AG20443 (cell line): ENCODE results near the gene RIPOR1.
"Not testable (repeated sequence)": the region's sequence is repeated elsewhere in the genome, so short reads cannot be mapped to it uniquely, and the experiment has no call there.

ENCODE experiments used
- DNase-seq: peaks from one replicate; pipeline ENCODE4 v3.0.0; 2012; ENCODE audit warnings: low spot score, mixed read lengths

RIPOR1 gene, protein sequence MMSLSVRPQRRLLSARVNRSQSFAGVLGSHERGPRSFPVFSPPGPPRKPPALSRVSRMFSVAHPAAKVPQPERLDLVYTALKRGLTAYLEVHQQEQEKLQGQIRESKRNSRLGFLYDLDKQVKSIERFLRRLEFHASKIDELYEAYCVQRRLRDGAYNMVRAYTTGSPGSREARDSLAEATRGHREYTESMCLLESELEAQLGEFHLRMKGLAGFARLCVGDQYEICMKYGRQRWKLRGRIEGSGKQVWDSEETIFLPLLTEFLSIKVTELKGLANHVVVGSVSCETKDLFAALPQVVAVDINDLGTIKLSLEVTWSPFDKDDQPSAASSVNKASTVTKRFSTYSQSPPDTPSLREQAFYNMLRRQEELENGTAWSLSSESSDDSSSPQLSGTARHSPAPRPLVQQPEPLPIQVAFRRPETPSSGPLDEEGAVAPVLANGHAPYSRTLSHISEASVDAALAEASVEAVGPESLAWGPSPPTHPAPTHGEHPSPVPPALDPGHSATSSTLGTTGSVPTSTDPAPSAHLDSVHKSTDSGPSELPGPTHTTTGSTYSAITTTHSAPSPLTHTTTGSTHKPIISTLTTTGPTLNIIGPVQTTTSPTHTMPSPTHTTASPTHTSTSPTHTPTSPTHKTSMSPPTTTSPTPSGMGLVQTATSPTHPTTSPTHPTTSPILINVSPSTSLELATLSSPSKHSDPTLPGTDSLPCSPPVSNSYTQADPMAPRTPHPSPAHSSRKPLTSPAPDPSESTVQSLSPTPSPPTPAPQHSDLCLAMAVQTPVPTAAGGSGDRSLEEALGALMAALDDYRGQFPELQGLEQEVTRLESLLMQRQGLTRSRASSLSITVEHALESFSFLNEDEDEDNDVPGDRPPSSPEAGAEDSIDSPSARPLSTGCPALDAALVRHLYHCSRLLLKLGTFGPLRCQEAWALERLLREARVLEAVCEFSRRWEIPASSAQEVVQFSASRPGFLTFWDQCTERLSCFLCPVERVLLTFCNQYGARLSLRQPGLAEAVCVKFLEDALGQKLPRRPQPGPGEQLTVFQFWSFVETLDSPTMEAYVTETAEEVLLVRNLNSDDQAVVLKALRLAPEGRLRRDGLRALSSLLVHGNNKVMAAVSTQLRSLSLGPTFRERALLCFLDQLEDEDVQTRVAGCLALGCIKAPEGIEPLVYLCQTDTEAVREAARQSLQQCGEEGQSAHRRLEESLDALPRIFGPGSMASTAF

DNA sequence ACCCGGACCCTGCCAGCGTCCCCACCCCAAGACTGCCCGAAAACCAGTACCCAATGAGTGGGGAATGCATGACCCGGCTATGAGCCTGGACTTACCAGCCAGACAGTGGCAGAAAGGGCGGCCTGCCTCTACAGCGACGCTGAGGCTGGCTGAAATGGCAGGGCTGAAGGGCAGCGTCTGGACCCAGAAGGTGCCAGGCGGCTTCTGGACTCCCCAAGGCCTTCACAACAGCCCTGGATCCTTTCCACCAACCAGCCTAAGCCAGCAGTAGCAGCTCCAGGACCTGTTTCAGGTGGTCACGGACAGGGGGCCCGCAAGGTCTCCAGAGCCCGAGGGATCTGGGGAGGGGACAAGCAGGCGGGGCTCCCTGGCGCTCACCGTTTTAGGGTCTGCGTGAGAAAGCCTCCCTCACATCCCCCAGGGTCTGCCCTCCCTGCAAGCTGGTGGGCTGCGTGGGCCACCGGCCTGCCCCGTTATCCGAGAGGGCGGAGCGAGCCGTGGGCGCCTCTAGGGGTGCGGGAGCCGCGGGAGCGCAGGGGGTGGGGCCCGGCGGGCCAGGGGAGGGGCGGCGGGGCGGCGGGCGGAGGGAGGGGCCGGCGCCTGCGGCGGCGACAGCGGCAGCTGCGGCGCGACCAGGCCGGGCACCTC is at the start of gene RIPOR1:
Gene RIPOR1, plus strand, starts transcription at position 608 of the 648 bp plus-strand sequence. CDS start 9,618 bp downstream, outside the sequence.
- peak; percentile 86 for DNase-seq

DNA sequence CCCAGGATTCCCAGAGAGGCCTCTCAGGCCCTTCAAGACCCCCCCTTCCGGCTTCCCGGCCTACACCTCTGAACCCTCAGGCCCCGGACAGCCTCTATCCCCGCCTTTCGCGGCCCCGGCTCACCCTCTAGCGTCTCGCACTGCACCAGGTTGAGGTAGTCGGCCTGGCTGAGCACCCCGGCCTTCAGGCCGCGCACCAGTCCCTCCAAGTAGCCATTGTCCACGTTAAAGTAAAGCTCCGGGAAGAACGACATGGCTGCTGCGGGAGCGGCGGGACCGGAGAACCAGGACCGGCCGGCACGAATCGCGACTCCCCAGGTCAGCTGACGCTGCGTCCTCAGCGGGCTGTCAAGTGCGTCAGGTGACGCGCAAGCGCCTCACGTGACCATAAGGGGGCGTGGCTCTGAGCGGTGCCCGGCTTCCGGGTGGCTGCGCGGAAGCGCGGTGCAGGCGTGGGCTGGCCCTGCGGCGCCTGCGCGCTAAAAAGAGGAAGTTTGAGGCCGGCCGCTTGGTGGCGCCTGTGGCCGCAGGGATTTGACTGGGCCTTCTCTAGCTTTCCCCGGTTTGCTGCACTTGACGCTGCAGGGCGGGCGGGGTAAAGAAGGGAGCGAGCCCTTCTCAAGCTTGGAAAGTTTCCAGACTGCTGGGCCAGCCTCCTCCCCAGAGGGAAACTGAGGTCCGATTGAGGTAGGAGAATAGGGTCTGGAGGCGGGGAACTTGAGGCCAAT is 47.6 kb upstream of the RIPOR1 start, which contains the start of gene ATP6V0D1:
Gene ATP6V0D1, minus strand, starts transcription at position 325 of the 728 bp plus-strand sequence. Its CDS starts 71 bp downstream, at position 254.
- DNase-seq, result peak; percentile 100

DNA sequence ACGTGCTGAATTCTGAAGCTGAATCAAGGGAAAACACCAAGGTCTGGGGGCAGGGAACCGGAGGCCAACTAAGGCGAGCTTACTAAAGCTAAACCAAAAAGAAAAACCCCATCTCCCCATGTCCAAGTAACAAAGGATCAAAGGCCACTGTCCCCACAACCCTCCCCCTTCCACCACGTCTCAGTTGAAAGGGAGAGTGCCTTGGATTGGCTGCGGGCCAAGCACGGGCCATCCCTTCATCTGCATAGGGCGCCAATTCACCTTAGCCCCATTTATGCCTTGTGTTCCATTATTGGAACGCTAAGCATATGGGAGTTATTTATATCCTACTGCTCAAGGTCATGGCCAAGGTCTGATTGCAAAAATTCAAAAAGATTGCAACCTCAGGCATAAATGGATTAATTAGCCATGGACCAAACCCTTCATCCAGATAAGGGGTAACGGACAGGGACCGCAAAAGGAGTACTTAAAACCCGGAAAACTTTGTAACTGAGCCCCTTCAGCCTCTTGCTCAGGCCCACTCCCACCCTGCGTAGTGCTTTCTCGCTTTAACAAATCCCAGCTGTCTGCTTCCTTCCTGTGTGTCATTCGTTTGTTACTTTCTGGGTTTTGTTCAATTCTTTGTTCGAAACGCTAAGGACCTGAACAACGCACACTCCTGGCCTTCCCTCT is 46.9 kb upstream of the RIPOR1 start:
- no peak for DNase-seq

DNA sequence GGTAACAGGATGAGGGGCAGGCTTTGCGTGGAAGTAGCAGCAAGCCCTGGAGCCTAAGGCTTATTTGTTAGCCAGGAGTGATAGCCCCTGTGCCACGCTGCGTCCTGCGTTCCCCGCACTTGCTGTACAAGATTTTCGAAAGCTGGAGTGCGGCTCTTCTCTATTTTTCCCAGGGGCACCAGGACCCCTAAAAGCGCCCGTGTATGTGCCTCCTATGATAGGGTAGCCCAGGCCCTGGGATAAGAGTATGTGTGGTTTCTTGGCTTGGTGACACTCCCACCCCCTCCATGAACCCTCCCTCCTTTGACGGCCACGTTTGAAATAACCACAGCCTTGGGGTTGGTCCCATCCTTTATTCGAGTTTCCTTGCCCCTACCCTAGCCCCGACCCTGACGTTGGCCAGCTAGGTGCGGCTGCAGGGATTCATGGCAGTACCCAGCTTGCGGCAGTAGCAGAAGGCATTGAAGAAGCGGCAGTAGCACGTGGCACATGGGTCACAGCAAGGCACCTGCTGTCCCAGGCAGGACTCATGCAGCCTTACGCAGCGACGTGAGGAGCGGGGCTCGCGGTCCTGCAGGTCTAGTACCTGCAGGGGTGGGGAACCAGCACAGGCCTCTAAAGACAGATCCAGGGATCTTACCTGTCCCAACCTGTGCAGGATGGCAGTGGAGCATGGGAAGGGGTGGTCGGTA is 46.2 kb upstream of the RIPOR1 start:
- DNase-seq, result no peak

DNA sequence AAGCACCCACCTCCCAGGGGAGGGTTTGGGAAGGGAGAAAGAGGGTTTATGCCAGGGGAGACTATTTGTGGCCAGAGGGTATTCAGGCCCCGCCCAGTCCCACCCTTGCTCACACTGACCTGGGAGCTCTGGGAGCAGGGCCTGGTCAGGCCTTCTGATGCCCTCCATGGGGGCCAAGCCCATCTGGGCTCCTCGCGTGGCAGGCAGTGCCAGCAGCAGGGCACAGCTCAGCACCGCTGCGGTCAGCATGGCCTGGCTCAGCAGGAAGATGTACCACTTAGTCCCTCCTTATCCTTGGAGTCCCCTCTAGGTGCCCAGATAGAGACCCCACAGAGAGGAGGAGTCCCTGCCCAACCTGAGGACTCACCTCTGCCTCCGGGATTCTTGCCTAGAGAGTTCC is 45.5 kb upstream of the RIPOR1 start, which contains the start of gene AGRP:
Gene AGRP, minus strand, starts transcription at position 398 of the 400 bp plus-strand sequence. Its CDS starts 149 bp downstream, at position 249.
- no peak for DNase-seq

DNA sequence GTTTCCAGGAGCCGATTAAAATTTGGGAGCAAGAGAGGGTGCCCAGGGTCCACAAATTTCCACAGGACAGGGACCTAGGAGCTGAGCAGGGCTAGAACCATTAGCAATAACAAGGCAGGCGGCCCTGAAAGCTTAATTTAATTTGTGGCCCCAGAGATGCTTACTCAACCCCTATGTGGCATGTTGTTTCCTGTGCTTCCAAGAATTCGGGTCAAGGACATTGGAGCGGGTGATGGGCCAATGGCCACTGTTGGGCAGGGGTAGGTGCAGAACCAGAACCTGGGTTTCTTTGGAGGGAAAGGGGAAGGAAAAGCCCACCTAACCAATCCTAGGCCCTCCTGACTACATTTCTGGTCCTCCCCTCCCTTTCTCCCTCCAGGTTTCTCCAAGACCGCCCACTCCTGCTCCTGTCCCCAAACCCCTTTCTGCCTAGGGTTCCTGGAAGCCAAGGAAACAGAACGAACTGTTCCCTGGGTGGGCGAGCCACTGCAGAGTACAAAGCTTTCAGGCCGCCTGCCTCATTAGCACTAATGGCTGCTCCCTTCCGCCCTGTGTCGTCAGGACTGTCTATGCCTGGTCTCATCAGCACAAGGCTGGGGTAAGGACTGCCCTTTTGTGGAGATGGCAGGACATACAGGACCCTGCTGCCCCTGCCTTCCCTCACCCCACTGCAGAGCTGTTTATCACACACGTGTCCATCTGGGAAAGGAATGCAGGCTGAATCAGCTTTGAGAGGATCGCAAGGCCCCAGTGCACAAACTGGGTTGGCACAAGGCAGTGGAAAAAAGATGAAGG is 44.7 kb upstream of the RIPOR1 start:
- no peak for DNase-seq

DNA sequence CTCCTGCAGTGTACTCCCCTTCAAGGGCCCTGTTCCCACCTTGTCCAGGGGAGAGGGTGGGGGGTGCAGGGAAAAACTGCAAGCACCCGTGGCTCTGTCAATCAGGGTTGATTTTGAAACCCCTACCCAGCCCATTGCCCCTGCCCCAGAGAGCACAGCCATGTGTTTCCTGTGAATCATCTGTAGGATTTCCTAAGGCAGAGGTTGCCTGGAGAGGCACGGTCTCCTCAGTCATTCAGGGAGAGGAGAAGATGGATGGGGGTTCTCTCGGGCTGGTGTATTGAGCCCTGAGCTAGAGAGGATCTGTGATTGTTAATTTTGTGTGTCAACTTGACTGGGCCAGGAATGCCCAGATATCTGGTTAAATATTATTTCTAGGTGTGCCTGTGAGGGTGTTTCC is 41.8 kb upstream of the RIPOR1 start:
- DNase-seq, result no peak

DNA sequence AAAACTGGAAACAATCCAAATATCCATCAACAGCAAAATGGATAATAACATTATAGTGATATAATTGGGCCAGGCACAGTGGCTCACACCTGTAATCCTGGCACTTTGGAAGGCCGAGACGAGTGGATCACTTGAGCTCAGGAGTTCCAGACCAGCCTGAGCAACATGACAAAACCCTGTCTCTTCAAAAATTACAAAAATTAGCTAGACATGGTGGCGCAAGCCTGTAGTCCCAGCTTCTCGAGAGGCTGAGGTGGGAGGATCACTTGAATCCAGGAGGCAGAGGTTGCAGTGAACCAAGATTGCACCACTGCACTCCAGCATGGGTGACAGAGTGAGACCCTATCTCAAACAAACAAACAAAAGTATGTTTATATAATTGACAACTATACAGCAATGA is 41.1 kb upstream of the RIPOR1 start:
- DNase-seq, result not testable (repeated sequence)

DNA sequence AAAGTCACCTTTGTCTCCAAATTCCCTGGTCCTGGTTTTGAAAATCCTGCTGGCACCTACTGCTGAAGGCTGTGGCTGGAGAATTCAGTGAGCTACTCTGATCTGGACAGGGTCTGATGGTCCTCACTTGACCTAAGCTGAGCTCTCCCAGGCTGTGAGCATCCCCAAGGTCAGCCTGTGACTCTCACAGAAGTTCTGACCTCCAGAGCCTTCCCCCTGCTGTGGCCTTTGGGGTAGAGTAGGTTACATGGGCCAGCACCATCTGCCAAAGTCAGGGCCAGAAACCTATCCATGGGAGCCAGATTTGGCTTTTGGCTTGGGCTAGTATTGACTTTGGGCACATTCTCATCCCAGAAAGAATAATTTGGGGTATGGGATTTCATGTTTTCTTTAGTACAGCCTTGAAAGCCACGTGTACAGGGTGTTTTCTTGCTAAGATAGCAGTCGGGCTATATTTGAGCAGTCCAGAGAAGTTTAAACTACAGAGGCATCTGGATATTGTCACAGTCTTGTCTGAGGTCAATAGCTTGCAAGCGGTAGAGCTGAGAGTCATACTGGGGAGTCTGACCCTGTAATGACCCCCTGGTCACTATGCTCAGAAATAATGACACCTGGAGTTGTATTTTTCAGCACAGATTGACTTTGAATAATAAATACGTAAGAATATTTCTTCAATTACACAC is 39.1 kb upstream of the RIPOR1 start:
- no peak for DNase-seq

DNA sequence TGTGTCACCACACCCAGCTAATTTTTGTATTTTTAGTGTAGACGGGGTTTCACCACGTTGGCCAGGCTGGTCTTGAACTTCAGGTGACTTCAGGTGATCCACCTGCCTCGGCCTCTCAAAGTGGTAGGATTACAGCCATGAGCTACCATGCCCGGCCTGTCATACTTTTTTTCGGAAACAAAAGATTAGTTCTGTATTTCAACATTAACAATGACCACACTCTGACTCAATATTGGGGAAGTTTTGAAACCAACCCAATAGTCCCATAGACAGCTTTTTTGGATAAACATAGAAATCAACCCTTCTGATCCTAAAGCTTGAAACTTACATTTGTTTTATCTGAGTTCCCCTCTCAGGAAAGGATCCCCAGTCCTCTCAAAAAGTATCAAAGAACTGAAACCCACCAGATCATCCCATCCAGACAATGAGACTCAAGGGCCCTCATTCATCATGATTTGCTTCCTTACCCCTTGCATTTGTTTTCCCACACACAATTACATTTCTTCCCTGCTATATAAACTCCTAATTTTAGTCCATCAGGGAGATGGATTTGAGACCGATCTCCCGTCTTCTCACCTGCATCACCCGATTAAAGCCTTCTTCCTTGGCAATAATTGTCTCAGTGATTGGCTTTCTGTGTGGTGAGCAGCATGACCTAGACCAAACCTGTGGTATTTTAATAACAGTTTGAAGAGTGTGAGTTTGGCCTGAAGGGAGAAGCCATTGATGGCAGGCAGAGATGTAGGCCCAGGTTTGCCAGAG is 38.1 kb upstream of the RIPOR1 start:
- peak; percentile 25 for DNase-seq

DNA sequence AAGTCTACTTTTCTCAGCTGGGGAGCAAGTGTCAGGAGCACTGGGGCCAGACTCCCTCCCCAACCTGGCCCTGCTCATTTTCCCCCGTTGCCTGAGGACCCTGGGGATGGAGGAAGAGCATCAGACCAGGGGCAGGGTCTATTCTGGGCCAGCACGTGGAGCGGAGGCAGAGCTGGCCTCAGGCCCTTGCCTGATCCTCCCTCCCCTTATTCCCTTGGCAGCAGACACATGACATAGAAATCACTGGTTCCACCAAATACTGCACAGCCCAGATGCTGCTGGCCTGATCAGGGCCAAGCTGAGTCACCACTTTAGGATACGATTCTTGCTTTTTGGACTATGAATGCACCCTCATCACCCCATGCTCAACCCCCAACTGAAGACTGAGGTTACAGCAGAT is 29.5 kb upstream of the RIPOR1 start:
- DNase-seq, result peak; percentile 75

DNA sequence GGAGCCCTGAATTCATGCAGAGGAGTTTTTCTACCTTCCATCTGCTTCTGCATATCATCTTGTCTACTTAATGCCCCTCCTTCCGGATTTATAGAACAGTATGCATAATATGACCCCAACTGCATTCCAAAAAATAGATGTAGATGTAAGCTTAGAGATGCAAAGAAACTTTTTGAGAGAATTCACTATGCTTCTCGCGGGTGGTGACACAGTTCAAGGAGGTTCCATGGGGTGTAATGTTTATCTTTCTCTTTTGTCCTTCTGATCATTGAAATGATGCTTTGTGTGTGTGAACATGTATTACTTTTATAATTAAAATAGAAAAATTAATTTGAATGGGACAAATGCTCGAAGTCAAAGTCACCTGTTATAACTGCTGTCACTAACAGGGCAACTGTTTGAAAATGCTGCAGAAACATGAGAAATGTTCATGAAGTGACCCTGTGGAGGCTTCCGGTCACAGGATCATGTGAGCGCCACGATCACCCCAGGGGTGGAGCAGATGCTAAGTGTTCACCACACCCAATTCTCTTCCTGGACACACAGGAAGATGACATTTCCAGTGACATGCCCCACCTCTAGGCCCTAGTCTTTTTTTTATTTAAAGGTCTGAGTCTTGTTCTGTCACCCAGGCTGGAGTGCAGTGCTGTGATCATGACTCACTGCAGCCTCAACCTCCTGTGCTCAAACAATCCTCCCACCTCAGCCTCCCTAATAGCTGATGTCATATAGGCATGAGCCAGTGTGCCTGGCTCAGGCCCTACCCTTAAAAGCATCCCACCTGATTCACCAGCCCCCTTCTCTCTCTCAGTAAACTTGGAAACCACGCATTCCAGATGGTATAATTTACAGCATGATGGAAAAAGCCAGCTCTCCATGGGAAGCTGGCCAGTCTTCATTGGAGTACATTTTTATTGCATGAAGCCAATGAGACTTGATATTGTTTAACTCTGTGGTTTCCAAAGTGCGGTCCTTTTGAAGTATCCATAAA is 24.3 kb upstream of the RIPOR1 start:
- DNase-seq, result peak; percentile 48

DNA sequence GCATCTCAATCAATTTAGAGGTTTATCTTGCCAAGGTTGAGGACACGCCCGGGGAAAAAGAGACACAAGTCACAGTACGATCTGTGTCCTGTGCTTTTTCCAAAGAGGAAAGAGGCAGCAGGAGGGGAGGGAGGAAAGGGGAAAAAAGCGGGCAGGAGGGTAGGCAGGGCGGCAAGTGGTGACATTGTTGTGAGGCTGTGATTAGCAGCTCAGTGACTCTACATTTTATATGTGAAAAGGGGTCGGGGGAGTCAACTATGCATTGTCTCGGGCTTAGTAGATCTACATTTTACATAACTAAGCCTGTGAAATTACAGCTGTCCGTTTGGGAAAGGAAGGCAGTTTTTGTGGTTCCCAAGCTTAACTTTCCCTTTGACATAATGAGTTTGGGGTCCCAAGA is 22.2 kb upstream of the RIPOR1 start:
- no peak for DNase-seq

DNA sequence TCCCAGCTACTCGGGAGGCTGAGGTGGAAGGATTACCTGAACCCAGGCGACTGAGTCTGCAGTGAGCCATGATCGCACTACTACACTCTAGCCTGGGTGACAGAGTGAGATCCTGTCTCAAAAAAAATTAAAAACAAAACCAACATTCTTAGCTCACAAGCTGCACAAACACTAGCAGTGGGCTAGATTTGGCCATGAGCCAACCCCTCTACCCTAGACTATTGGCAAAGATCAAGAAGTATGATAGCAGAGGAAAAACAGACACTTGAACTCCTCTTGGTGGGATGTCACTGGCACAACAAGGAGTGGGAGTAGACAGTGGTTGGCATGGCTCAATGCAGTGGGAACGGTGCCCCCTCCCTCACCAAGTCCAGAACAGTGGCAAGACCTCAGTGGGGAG is 19.6 kb upstream of the RIPOR1 start:
- DNase-seq, result no peak

DNA sequence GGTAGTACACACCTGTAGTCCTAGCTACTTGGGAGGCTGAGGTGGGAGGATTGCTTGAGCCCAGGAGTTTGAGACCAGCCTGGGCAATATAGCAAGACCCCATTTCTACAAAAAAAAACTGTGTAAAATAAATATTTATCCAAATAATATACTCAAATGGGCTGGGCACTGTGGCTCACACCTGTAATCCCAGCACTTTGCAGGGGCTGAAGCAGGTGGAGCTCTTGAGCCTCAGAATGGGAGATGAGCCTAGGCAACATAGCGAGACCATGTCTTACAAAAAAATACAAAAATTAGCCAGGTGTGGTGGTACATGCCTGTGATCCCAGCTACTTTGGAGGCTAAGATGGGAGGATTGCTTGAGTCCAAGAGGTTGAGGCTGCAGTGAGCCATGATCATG is 14.7 kb upstream of the RIPOR1 start:
- not testable (repeated sequence) for DNase-seq

DNA sequence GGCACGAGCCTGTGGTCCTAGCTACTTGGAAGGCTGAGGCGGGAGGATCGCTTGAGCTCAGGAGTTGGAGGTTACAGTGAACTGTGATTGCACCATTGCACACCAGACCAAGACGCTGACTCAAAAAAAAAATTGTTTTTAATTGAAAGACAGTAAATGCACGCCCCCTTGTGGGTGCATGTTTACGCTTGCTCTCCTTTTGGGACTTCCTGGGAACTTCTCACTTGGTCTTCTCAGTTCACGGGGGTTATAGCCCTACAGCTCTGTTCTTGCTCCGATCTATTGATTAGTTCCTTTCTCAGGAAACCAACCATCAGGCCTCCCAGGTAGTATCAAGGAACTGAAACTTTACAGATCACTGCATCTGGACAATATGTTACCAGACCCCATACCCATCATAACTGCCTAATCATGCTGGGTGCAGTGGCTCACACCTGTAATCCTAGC is 14.2 kb upstream of the RIPOR1 start:
- peak; percentile 70 for DNase-seq
